Neural cell (in vitro differentiated cells): ENCODE results near the gene PCSK7.

Source experiments
- EP300 ChIP-seq: fragments of 450-650 bp; conservative IDR thresholded peaks from 2 replicates; pipeline ENCODE4 v1.6.1; 2014; ENCODE audit warnings: antibody characterized with exemption, mild to moderate bottlenecking, moderate library complexity; ENCODE audit not compliant: poor library complexity, severe bottlenecking
- TAF1 ChIP-seq: IDR thresholded peaks from 2 replicates; pipeline ENCODE4 v1.6.1; 2012; ENCODE audit warnings: low read depth

GRCh38 chr11:117199916-117200812, 31.7 kb downstream of the PCSK7 start:
- no peak for TF ChIP-seq EP300
- no peak for TF ChIP-seq TAF1
